CD4-positive, alpha-beta T cell treated with Interleukin-6 at 100 ng/mL for 8 hours (primary cell): Measurements from ENCODE around the gene ATAD3A.
"Not testable (repeated sequence)": the region's sequence is repeated elsewhere in the genome, so short reads cannot be mapped to it uniquely, and the experiment has no call there.

Experiments
- DNase-seq: peaks from one replicate; pipeline ENCODE4 v3.0.0-alpha.2; 2020; ENCODE audit warnings: mixed read lengths, low spot score

The ATAD3A gene

DNA sequence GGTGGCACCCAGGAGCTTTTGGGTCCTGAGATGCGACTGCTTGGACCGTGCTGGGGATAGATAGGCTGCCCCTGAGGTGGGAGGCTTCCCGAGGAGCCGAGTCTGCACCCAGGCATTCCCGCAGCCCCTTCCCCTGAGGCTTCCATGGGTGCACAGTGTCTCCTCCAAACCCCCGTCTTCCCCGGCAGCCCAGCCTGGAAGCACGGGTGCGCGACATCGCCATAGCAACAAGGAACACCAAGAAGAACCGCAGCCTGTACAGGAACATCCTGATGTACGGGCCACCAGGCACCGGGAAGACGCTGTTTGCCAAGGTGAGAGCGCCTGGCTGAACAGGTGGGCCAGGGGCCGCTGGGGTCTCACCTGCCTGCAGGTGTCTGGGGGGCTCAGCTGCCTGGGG lies 11.7 kb downstream of the ATAD3A start:
- not testable (repeated sequence) for DNase-seq

DNA sequence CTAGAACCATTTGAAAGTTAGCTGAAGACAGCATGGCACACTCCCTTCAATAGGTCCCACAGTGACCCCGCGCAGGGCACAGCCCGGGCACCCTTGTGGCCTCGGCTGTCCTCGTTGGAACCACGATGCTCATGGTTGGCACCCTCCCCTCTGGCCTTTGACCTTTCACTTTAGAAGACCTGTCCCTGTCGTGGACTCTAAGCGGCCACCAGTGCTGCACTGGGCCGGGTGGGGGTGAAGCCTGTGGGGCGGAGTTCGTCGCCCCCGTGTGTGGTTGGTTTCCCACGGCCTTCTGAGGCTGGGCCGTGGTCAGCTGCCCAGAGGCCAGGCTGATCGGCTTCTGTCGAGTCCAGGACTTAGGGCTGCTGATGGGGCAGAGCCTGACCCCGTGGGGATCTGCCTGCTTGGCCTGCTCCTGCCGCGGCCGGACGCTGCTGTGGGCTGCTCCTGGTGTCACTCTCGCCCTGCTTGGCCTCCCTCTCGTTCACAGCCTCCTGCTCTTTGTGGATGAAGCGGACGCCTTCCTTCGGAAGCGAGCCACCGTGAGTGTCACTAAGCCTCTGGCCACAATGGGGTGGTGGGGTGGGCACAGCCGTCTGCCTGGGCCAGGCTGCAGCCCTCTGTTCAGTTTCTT lies 12.9 kb downstream of the ATAD3A start:
- DNase-seq, result not testable (repeated sequence)

DNA sequence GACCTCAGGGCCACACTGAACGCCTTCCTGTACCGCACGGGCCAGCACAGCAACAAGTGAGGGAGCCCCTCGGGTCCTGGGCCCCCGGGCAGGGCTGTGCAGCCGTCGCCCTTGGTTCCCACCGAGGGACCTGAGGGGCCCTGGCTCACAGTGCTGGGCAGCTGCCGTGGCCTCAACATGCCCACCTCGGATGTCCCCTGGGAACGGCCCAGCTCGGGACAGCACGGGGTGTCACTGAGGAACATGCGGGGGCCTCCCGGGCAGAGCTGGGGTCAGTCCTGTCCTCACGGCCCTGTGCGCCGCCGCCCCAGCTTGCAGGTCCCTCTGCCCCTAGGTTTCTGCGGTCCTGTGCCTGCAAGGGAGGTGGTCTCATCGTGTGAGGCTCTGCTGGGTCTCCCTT lies 14.5 kb downstream of the ATAD3A start:
- DNase-seq, result not testable (repeated sequence)

DNA sequence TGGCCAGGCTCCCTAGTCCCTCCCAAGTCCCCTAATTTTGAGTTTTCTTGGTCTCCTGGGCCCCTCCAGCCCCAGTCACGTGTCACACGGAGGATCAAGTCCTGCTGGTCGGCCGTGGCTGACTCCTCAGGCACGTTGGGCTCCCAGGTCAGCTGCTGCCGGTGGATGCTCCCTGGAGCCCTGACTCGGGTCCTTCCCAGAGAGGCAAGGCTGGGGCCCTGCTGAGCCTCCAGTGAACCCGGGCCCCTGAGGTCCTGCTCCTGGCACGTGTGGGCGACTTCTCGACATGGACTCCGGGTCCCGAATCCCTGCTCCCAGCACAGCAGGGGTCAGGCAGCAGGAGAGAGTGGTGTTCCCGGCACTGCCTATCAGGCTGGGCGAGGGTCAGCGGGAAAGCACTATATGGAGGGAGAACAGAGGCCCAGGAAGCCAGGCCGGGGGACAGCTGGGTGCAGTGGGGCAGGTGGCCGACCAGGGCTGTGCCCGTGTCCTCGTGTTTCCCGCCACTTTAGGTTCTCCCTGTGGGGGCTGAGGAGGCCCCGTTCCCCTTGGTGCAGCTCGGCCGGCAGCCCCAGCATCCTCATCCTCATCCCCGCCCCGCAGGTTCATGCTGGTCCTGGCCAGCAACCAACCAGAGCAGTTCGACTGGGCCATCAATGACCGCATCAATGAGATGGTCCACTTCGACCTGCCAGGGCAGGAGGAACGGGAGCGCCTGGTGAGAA lies 15.3 kb downstream of the ATAD3A start:
- no peak for DNase-seq

GRCh38 chr1:1528301-1529267 lies 16.6 kb downstream of the ATAD3A start:
- DNase-seq, result no peak

- DNase-seq, result no peak
These were observed 17.4 kb downstream of the ATAD3A start for GRCh38 chr1:1529321-1529720.

DNA sequence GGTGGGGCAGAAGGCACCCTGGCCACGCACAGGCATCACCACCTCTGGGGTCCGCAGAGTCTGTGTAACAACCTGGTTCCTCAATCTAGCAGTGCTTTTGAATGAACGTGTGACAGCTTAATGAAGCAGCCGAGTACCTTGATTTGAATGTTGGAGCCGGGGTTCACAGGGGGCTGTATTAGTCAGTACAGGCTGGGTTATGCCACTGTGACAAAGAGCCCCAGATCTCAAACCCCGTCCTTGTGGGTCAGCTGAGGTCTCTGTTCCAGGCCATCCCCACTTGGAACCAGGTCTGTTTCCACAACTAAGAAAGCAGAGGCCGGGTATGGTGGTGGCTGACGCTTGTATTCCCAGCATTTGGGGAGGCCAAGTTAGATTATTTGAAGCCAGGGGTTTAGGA lies 18.0 kb downstream of the ATAD3A start:
- no peak for DNase-seq

DNA sequence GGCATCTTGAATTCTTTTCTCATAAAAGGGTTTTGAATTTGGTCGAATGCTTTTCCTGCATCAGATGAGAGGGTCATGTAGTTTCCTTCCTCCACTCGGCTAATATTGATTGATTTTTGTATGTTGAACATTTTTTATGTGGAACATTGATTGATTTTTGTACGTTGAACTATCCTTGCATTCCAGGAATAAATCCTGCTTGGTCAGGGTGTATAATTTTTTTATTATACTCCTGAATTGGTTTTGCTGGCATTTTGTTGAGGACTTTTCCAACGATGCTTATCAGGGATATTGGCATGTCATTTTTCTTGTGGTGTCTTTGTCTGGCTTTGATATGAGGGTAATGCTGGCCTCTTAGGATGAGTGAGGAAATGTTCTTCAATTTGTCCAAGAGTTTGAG lies 20.0 kb downstream of the ATAD3A start:
- no peak for DNase-seq

- DNase-seq, result not testable (repeated sequence)
These were observed 21.4 kb downstream of the ATAD3A start for GRCh38 chr1:1533176-1533893.

GRCh38 chr1:1533894-1534291 lies 21.9 kb downstream of the ATAD3A start:
- DNase-seq, result not testable (repeated sequence)

DNA sequence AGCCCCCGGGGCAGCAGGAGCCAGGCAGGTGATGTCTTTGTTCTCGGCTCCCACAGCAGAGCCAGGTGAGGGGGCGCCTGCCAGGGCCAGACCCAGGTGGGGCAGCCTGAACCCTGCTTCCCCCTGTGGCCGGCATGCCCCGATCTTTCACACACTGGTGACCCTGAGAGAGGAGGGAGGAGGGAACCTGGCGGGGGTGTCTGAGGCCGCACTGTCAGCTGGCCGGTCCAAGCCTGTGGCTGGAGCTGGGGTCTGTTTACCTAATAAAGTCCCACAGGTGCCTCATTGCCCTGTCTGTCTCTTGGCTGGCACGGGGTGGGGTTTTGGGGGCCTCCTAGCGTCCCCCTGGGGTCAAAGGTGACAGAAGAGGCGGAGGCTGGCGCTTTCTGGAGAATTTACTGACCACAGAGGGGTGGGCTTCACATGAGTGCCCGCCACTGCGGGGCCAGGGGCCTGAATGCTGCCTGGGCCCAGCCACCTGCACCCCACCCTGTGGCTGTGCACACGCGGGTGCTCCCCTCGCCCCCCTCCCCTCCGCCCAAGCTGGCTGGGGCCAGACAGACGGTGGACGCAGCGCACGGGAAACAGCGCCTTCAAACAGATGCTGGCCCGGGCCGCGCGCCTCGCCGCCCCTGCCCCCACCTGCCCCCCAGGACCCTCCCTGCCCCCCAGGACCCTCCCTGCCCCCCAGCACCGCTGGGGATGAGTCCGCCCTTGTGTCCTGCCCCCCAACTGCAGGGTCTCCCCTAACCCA lies 22.6 kb downstream of the ATAD3A start:
- no peak for DNase-seq

DNA sequence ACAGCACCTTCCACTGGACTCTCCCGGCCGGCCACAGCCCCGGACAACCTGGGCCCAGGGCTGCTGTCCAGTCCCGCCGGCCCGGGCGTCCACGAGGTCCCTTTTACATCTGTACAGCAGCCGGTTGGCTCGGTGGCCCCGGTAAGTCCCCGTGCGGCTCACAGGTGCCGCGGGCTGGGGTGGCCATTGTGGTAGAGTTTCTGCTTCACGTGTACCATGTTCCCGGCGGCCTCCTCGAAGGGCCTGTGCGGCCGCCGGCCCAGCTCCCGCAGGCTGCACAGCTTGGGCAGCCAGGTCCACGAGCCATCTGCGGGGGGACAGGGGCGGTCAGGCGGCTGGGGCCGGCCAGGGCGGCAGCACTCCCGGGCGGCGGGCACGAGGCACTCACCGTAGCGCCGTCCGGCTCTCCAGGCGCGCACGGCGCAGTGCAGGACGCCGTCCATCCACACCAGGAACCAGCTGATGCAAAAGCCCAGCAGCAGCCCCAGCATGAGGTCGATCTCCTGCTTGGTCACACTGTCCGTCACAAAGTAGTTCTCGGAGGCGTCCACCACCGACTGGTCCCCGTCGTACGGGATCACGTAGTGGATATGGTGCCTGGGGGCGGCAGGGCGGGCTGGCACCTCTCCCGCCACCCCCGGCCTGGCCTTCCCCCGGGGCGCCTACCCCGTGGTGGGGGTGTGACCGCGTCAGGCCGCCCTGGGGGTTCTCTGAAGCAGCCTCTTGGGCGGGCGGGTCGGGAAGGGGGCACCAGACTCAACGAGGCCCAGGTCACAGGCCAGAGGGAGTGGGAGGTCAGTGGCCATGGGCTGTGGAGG lies 23.4 kb downstream of the ATAD3A start:
- DNase-seq, result no peak

- no peak for DNase-seq
These were observed 24.3 kb downstream of the ATAD3A start for GRCh38 chr1:1536019-1536937.

- DNase-seq, result no peak
These were observed 25.1 kb downstream of the ATAD3A start for GRCh38 chr1:1536938-1537546.

DNA sequence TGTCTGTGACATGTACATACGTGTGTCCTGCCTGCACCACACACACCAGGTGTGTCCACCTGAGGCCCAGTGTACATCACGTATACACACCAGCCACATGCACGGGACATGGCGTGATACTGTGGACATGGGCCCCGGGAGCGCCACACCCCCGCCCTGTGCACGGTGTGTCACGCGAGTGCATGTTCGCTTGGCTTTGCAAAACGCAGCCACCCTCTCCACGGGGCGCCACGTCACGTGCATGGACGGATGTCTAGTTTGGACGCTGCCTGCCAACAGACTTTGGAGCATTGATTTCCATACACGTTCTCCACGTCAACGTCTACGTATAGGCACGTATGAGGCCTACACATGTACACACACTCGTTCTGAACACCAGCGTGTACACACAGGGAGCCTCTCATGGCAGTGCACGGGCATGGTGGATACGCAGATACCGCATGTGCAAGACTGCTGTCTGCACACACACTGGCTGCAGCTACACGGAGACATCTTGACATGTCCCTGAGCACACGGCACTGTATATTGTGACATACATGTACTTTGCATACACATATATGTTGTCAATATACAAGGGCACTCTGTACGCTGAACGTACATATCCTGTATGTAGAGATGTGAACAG lies 25.8 kb downstream of the ATAD3A start:
- DNase-seq, result no peak

DNA sequence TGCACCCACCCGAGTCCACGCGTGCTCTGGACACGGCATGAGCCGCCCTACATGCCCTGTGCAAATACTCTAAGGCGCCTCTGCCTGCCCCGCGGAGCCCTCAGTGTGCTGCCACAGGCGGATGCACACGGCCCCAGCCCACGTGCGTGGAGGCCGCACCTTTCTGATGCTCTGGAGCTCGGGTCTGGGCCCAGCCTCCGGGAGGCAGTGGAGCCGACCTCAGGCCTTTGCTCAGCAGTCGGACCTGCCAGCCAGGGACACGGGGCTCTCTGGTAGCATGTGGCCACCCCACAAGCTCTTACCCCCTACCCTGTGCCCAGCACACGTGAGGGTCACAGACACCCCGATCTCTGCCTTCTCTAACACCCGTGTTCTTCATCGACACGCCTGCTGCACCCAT lies 26.4 kb downstream of the ATAD3A start:
- no peak for DNase-seq

GRCh38 chr1:1538989-1539309 lies 27.0 kb downstream of the ATAD3A start:
- no peak for DNase-seq

DNA sequence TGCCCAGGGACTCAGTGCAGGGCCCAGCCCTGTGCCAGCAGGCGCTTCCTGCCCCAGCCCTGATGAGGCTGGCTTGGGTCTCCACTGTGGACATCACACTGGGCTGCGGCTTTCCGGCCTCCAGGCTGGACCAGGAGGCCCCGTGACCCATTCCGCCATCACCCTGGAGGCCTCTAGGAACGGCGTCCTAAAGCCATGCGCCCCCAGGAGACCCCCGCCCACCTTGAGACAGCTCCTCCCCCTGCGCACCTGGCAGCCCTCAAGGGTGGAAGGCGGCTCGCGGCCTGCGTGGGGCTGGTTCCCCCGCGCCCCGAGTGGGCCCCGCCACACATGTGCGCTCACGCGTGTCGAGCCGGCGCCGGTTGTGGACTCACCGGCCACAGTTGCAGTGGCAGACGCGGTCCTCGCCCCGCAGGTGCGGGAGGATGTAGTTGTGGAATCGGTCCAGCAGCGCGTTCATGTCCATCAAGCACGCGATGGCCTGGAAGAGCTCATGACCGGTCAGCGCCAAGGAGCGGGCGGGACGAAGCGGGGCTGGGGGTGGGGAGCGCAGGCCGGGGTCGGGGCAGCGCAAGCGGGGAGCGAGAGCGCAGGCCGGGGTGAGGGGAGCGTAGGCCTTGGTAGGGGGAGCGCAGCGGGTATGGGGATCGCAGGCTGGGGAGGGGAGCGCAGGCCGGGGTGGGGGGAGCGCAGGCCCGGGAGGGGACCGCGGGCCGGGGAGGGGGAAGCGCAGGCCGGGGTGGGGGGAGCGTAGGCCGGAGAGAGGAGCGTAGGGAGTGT lies 27.5 kb downstream of the ATAD3A start:
- DNase-seq, result no peak
